Activated CD8-positive, alpha-beta memory T cell treated with anti-CD3 and anti-CD28 coated beads for 36 hours (primary cell): ENCODE measurements around the gene CDH4. TPM values are rescaled to one million over a fixed set of nuclear protein-coding genes. Genes with fewer than 3 reads are reported as not detected.

ENCODE experiments used
- CTCF ChIA-PET: fragments of 350-600 bp; sonication (Branson Sonifier 250); formaldehyde crosslinking; loops from one replicate; lab custom pipeline; 2021; ENCODE audit warnings: antibody characterized with exemption; lab: Charles Lee
- POLR2A ChIA-PET: fragments of 350-600 bp; sonication (Branson Sonifier 250); formaldehyde crosslinking; loops from one replicate; lab custom pipeline; 2021; ENCODE audit warnings: antibody characterized with exemption; lab: Charles Lee
- total RNA-seq, 2 experiments: library from RNA; stranded (reverse); gene quantifications; one replicate each; pipeline ENCODE4 v1.2.3, GENCODE V29; 2021

Gene CDH4
- total RNA-seq, 2 experiments from 2014 or later = not detected

DNA sequence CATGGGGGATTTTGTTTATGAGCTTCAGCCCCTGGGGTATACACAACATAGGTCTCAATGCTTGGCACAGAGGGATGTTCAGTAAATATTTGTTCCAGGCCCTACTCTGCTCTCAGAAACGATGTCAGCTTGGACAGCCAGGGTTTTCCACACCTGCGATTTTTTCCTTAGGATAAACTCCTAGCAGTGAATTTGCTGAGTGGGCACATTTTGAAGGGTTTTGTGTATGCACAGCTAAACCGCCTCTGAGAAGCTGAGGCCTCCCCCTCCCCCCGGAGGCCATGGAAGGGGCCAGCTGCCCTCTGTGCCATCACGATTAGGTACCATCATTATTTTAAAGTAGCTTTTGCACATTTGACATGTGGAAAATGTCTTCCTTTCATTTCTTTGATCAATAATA lies 614.1 kb downstream of the CDH4 start:
- ChIA-PET POLR2A (no interaction called here), CTCF (no interaction called here)

DNA sequence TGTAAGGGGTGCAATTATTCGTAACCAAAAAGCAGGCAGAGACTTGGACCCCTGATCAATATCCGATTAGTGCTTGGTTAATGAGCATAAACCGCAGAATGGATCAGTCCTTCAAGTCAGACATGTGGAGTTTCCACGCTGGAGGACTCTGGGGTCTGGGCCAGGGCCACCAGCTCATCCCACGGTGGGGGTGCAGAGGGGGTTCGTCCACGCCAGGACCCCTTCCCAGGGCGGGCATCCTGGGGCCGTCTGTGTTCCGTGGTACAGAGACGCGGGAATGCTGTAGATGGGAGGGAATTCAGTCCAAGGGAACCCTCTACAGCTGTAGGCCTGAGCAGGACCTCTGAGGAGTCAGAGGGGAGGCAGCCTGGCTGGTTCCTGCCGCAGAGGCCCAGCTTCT lies 615.9 kb downstream of the CDH4 start:
- CTCF ChIA-PET = no interaction called here

DNA sequence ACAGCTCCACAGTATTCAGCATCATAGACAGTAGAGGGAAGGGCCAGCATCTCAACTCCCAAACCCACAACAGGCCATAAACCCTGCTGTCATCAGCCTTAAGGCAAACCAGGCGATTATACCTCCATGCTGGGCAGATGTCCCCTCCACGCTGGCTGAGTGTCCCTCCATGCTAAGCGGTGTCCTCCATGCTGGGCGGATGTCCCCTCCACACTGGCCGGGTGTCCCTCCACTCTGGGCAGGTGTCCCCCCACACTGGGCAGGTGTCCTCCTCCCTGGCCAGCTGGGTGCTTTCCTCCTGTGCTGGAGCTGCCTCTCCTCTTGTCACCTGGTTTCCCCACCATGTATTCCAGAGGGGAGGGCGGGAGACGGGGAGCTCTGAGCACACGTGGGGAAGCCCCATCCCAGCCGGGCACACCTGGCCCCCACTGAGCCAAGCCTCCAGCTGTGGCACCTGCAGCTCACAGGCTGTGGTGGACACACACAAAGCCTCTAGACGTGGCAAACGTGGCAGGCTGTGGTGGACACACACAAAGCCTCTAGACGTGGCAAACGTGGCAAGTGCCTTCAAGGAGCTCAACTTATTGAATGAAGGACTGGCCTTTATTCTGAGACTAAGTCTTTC lies 616.5 kb downstream of the CDH4 start:
- ChIA-PET POLR2A (no interaction called here), CTCF (no interaction called here)

More for the DNA sequence above, 615.9 kb downstream of the CDH4 start:
- POLR2A ChIA-PET = no interaction called here

DNA sequence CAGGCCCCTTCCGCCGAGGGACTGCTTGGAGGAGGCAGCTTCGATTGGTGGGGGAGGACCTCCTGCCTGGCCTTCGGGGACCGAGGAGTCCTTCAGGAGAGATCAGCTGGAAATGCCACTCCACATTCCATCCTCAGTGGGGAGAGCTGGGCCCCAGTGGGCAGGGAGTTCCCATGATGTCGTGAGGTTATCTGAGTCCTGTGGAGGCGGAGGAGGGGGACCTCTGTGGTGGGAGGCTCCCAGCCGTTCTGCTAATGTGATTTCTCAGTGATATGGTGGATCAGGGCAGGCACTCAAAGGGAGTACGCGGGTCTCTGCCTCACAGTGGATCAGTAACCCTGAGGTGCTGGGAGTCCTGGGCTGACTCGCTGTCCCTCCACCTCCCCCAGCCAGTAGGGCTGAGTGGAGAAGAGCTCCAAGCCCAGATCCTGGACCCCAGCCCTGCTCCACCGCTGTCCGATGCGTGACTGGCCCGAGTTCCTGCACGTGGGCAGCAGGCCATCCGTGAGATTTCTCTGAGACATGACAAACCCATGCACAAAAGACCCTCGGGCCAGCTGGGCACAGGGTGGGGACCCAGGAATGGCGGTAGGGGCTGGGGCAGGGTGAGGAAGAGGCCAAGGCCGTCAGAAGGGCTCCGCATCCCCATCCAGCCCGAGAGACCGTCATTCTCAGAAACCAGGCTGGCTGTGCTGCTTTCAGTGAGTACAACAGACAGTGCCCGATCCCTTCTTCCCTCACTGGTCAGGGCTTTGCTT lies 617.9 kb downstream of the CDH4 start:
- ChIA-PET POLR2A (no interaction called here), CTCF (no interaction called here)

DNA sequence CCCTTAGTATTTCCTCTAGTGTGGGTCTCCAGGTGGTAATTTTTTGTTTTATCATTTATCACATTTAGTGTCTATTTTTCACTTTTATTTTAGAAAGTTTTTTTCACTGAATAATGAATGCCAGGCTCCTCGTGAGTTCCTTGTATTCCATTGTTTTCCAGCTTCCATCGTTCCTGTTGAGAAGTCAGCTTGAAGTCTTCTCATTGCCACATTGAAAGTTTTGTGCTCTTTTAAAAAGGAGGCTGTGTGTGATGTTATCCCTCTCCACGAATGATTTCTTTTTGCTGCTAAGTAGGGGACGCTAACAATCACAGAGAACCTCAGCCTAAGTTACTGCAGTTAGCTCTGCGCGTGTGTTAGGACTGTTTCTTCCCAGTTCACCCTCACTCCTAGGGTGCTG lies 619.1 kb downstream of the CDH4 start:
- ChIA-PET CTCF (no interaction called here), POLR2A (no interaction called here)

DNA sequence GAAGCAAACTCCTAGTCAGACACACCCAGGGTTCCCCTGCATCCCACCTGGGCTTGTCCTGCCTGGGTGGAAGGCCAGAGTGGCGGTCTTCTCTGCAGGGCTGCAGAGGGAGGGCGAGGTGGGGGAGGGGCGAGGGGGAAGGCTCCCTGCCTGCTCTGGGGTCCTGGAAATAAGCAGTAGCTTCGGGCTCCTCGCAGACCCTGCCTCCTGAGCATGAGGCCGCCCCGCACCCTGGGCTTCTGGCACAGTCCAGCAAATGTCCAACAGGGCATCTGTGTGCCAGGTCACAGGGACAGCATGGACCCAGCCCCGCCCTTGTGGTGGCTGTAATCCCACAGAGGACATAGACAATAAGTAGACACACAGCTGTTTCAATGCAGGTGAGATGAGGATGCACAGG lies 619.9 kb downstream of the CDH4 start:
- CTCF ChIA-PET = no interaction called here
- POLR2A ChIA-PET = no interaction called here

DNA sequence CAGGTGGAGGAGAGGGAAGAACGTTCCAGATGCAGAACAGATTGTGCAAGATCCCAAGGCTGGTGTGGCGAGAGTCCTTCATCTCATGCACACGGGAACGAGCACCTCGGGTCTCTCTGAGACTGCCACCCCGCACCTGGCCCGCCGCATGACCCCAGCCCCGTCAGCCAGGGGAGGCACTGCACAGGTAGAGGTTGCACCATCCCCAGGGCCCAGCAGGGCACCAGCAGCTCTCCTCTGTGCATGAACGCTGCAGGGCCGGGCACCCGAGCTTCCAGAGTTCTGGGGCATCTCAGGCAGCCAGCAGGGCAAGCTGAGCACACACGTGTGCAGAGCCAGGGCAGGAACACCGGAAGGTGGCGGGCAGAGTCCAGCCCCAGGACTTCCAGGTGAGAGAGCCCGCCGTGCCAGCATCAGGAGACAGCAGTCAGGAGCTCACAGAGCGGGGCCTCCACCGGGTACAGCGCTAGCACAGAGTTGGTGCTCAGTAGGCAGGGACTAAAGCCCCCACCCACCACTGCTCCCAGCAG lies 620.4 kb downstream of the CDH4 start:
- POLR2A ChIA-PET = no interaction called here

DNA sequence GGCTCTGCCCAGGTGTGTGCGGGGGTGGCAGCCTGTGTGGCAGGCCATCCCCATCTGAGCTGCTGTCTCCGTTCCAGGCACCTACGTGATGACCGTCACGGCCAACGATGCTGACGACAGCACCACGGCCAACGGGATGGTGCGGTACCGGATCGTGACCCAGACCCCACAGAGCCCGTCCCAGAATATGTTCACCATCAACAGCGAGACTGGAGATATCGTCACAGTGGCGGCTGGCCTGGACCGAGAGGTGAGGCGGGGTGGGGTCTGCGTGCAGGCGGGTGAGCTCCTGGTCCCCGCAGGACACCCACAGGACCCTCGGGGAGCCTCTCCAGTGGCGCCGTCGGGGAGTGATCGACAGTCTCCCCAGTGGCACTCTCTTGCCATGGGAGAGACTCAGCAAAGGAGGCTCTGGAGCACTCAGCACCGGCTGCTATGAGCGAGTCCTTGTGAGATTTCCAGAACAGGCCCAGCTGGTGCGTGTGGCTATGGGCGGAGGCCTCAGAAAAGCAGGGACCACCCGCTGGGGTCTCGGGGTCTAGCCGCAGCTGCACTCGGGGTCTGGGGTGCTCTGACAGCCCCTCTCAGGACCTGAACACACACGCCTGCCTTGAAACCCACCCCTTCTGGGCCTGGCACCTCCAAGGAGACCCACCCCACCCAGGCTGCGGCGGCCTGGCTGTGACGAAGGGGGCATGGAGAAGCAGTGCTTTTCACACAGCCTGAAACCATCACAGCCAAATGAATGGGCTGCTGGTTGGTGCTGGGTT lies 621.8 kb downstream of the CDH4 start:
- CTCF ChIA-PET = no interaction called here
- POLR2A ChIA-PET = no interaction called here

More for the DNA sequence above, 620.4 kb downstream of the CDH4 start:
- CTCF ChIA-PET = no interaction called here

DNA sequence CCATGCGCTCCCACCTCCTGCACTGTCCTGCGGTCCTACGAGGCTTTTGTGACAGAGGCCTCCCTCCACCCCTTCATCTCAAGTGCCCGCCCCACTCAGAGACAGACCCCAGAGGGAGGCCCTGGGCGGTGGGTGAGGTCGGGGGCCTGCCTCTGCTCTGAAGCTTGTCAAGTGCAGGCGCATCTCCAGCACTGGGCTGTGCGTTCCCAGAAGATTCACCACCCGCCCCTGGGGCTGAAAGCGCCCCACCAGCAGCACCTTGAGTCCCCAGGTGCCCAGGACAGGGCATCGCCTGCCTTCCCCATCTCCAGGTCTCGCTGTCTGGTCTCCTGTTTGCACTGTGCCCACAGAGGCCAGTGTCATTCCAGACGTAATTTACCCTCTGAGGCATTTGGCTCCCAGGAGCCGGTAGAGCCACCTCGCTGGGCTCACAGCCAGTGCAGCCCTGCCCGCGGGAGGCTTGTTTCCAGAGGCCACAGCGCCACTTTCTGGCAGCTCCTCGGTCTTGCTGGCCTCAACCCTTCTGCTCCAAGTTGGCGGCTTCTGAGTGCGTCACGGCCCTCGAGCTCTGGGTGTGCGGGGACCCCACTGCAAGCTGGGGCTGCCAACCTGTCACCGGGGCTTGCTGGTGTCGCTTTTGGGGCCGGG lies 622.5 kb downstream of the CDH4 start:
- POLR2A ChIA-PET = no interaction called here
- CTCF ChIA-PET = no interaction called here

DNA sequence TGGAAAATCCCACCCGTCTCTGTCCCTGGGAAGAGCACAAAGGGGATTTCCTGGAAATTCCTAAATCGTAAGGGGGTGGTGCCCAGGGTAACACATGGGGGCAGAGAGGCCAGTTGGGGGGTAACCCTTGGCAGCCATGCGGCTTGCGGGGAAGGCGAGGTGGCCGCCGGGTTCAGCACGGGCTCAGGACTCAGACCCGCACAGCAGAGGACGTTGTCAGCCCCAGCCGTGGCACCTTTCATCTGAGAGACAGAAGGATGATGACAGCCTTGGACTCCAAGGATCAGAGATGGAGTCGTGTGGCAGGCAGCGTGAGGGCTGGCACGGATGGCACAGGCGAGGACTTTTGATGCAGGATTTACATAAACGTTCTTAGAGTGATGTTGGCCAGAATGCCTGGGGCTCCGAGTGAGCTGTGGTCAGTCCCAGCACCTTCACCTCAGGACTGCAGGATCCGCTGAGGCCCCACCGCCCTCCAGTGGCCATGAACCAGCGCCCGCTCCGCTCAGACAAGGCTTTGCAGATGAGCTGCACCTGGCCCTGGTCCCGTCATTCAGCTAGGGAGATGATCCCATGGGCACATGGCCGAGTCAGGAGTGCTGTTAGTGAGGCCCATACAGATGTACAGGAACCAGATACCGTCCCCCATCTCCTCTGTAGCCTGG lies 623.3 kb downstream of the CDH4 start:
- POLR2A ChIA-PET = no interaction called here
- CTCF ChIA-PET = no interaction called here

DNA sequence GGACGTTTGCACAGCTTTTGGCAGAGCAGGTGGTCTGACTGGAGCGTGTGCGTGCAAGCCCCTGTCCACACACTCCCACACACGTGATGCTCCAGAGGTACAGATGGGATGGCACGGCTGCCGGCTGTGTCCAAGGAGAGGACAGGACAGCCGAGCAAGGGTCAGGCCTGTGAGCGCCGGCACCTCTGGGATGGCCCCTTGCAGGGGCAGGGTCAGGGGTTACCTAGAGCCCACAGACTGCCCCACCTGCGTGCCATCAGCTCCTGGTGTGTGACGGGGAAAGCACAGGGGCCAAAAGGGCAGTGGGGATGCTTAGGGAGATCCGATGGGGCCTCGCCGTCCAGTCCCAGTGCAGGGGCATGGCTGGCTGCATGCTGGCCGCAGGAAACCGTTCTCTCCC lies 623.9 kb downstream of the CDH4 start:
- POLR2A ChIA-PET = no interaction called here
- CTCF ChIA-PET = no interaction called here

DNA sequence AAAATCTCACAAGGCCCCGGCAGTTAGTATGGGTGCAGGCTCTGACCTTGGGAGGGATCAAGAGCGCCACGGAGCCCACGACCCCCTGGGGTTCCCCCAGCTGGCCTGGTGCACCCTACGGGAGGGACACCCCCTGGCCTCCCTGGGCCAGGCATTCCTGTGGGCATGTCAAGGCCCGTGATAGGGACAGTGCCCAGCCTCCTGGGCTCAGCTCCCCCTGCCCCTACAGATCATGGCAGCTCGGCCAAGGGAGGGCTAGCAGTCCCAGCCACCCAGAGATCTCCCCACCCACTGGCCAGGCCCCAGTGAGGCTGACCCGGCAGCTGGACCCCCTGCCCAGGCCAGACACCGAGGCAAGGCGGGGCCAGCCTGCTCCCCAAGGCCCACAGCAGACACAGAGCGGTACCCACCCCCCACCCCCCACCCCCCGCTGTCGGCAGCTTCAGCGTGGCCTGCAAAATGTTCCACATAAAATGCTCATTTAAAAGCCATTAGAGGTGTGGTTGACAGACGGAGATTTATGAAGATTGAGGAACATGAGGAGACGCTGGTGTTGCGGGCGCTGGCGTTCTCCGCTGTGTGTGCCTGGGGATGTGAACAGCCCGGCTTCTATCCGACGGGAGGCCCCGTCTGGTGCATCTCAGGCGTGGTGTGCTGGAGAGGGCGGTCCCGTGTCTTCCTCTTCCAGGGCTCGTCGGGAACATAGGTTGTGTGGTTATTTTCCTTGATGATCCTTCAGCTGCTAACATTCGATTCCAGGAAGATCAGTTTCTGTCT lies 625.1 kb downstream of the CDH4 start:
- ChIA-PET CTCF (no interaction called here), POLR2A (no interaction called here)

DNA sequence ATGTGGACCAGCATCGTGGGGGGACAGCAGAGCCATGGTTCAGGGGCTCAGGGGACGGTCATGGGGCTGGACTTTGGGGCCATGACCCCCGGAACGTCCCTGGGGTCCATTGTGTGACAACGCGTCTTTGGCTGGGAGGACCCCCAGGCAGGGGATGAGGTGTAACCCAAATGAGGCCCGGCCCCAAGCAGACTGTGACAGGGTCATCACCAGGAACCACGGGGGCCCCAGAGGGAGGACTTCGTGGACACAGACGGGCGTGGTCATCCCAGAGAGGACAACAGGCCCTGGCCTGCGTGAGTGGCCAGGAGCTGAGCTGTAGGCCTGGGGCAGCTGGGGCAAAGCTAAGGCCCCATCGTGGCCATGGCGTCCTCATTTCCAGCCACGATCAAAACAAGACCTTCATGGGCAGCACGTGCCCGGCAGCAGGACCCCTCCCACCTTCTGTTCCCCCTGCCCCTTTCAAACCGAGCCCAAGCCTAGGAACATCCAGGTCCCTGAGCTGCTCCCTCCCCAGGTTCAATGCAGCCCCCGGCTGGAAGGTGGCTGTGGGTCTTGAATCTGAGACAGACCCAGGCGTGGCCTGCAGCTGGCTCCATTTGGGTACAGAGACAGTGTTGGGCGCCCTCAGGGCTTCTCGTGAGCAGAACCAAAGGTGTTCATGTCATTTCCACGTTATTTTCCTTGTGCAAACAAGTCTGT lies 625.9 kb downstream of the CDH4 start:
- ChIA-PET CTCF (no interaction called here), POLR2A (no interaction called here)

DNA sequence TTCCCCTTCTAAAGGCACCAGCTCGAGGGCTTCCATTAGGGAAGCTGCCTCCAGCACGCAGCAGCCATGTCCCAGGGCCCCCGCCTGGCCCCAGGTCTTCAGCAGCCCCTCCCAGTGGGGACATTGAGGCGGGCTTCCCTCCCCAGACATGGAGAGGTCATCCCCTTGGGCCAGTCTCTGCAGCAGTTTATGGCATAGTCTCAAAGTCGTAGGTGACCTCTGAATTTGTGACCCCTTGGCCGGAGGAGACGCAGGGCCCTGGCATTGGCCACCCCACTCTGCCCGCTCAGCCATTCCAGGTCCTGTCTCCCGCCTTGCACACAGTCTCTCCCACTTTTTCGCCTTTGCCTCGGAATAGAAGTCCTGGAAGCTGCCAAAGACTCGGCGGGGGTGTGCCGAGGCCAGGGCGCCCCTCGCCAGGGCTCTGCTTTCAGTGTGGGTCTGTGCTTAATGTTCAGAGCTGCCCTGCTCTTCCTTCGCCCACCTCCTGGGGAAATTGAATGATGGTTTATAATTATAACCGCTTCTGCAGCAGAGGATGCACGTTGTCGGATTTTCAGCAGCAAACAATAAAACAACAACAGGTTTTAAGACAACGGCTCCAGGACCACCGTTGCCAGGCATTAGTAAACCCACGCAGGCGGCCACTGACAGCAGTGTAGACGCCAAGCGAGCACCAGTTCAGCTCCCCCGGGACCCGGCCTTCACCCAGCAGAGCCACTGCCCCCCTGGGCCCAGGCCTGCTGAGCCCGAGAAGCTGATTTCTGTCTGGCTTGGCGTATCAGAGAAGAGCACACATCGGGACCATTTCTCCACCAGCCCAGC lies 626.6 kb downstream of the CDH4 start:
- ChIA-PET POLR2A (no interaction called here), CTCF (no interaction called here)

DNA sequence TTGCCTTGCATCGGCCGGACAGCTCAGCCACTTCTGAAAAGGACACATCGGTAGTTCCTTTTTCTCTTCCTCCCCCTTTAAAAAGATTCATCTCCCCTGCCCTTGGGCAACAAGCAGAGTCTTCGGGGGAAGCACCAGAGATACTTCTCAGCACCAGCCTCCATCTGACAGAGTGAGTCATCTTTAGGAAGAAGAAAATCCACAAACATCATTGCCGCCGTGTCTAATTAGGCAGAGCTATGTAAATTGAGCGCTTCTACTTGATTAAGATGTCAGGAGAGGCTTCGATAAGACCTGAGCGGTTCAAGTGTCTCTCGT lies 627.2 kb downstream of the CDH4 start:
- ChIA-PET POLR2A (no interaction called here), CTCF (no interaction called here)

DNA sequence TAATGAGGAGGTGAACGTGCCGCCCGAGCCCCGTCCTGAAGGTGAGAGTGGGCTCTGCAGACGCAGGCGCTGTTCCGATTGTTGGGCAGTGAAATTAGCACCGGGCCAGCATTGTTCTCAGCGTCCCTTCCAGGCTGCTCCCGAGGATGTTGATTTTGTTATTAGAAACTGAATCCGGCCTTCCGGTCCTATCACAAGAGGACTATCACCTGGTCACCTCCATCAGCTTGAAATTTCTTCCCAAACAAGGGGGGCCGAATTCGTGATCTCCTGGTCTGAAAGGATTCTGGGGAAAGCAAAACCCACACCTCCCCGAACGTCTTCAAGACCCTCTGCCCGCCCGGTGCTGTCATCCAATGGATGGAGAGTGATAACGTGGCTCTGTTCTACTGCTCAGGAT lies 627.6 kb downstream of the CDH4 start:
- CTCF ChIA-PET = no interaction called here

DNA sequence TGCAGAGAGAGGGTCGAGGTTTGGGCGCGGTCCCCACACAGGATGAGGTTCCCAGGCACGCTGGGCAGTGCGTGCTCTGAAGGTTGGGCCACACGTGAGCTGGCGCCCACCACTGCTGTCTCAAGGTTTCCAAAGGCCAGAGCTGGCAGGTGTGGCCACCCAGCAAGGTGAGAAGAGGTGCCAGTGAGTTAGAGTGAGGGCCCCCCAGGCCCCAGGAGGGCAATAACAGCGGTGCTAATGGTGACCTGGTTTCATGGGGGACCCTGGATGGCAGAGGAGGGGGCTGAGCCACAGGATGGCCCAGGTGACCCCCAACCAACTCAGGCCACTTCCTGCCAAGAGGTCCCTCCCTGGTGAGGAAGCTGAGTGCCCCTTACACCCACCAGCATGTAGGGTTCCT lies 628.6 kb downstream of the CDH4 start:
- CTCF ChIA-PET = no interaction called here
- POLR2A ChIA-PET = no interaction called here

More for the DNA sequence above, 627.6 kb downstream of the CDH4 start:
- POLR2A ChIA-PET = no interaction called here
